ENCODE data around the gene HDAC4.
A peak's percentile ranks its signal among the peaks of the same experiment; 100 is the strongest.

HDAC4 gene

GRCh38 chr2:239339726-239340601, 60.9 kb downstream of the HDAC4 start:
- DNase-seq (ENCODE audit: low spot score): peak; percentile 53
- H3K36me3 Mint-ChIP-seq (ENCODE audit: low read depth): peaks cover 12% of the 10 kb centered on the region
- peaks cover 37% of the 10 kb centered on the region for H3K4me1 Mint-ChIP-seq (ENCODE audit: low read depth)
- H3K4me3 Mint-ChIP-seq: peak overlapping the region; percentile 25
- H3K27ac Mint-ChIP-seq: peak overlapping the region; percentile 58
- H3K27me3 Mint-ChIP-seq (ENCODE audit: low read depth): no peaks in the 10 kb centered on the region
- no peaks in the 10 kb centered on the region for H3K9me3 Mint-ChIP-seq

GRCh38 chr2:239339241-239339640, 61.6 kb downstream of the HDAC4 start:
- H3K4me3 Mint-ChIP-seq: peak overlapping the region; percentile 25
- no peak for DNase-seq (ENCODE audit: low spot score)
- H3K4me1 Mint-ChIP-seq (ENCODE audit: low read depth): peaks cover 37% of the 10 kb centered on the region
- peaks cover 12% of the 10 kb centered on the region for H3K36me3 Mint-ChIP-seq (ENCODE audit: low read depth)
- H3K27me3 Mint-ChIP-seq (ENCODE audit: low read depth): no peaks in the 10 kb centered on the region
- H3K9me3 Mint-ChIP-seq: no peaks in the 10 kb centered on the region
- no peak overlapping the region for H3K27ac Mint-ChIP-seq

- no peak for DNase-seq (ENCODE audit: low spot score)
- peaks cover 37% of the 10 kb centered on the region for H3K4me1 Mint-ChIP-seq (ENCODE audit: low read depth)
- H3K36me3 Mint-ChIP-seq (ENCODE audit: low read depth): peaks cover 12% of the 10 kb centered on the region
- H3K9me3 Mint-ChIP-seq: no peaks in the 10 kb centered on the region
- no peak overlapping the region for H3K27ac Mint-ChIP-seq
- H3K27me3 Mint-ChIP-seq (ENCODE audit: low read depth): no peaks in the 10 kb centered on the region
- no peak overlapping the region for H3K4me3 Mint-ChIP-seq
Measured at GRCh38 chr2:239337877-239338484, 62.8 kb downstream of the HDAC4 start.

DNA sequence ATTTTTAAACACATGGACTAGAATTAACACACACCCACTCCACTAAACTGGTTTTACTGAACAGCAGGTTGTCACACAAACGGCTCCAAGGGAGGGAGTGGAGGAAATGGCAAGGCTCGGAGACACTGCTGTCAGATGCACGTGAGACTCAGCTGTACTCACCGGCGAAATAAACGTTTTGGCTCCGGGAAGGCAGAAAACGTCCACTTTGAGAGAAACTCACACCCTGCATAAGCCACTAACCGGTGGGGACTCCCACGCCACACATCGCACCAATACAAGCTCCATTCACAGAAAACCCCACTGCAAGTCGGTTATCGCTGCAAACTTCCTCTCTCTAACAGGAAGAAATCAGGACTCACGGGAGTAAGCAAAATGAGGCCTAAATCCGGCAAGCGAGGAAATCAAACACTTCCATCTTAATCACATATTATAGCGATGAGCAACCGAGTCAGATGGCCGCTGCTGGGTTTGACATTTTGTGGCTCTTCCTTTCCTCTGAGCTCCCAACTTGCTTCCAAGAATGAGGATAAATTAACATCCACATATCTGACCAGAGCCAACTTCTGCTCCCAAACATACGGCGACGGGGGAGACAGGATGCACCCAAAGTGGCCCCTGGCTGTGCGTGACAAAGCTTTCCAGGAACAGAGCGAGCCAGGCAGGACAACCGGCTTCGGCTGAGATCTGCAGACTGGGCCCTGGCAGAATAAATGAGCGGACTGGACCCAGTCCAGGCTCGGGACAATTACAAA, 63.5 kb downstream of the HDAC4 start:
- peaks cover 37% of the 10 kb centered on the region for H3K4me1 Mint-ChIP-seq (ENCODE audit: low read depth)
- no peaks in the 10 kb centered on the region for H3K9me3 Mint-ChIP-seq
- peaks cover 12% of the 10 kb centered on the region for H3K36me3 Mint-ChIP-seq (ENCODE audit: low read depth)
- no peak overlapping the region for H3K4me3 Mint-ChIP-seq
- no peak for DNase-seq (ENCODE audit: low spot score)
- H3K27ac Mint-ChIP-seq: no peak overlapping the region
- H3K27me3 Mint-ChIP-seq (ENCODE audit: low read depth): no peaks in the 10 kb centered on the region

DNA sequence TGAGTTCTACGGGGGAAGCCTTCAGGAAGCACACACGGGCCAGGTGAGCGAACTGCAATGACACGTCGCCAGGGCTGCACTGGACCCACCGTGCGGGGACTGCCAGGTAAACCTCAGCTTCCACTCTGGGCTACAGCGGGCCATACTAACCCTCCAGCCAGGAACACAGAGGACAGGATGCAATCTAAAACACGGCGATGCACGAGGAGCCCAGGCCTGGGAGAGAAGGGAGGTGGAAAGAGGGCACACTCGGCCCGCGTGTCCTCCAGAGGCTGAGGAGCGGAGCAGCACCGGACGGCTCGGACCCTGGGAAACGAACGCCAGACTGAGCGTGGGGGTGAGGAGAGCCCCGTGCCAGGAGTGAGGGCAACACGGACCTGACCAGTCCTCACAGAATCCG, 69.3 kb downstream of the HDAC4 start:
- Mint-ChIP-seq H3K27ac (no peak overlapping the region), H3K4me1 (ENCODE audit: low read depth) (peaks cover 37% of the 10 kb centered on the region), H3K4me3 (peak overlapping the region; percentile 64), H3K27me3 (ENCODE audit: low read depth) (no peaks in the 10 kb centered on the region), H3K9me3 (no peaks in the 10 kb centered on the region), H3K36me3 (ENCODE audit: low read depth) (peaks cover 9% of the 10 kb centered on the region)
- DNase-seq (ENCODE audit: low spot score): no peak

GRCh38 chr2:239330836-239331235, 70.0 kb downstream of the HDAC4 start:
- peak overlapping the region; percentile 69 for H3K27ac Mint-ChIP-seq
- H3K27me3 Mint-ChIP-seq (ENCODE audit: low read depth): no peaks in the 10 kb centered on the region
- H3K36me3 Mint-ChIP-seq (ENCODE audit: low read depth): peaks cover 14% of the 10 kb centered on the region
- peak overlapping the region; percentile 64 for H3K4me3 Mint-ChIP-seq
- no peak for DNase-seq (ENCODE audit: low spot score)
- peaks cover 41% of the 10 kb centered on the region for H3K4me1 Mint-ChIP-seq (ENCODE audit: low read depth)
- H3K9me3 Mint-ChIP-seq: no peaks in the 10 kb centered on the region

- Mint-ChIP-seq H3K36me3 (ENCODE audit: low read depth) (peaks cover 12% of the 10 kb centered on the region), H3K27ac (peak overlapping the region; percentile 65), H3K27me3 (ENCODE audit: low read depth) (no peaks in the 10 kb centered on the region), H3K4me1 (ENCODE audit: low read depth) (peaks cover 42% of the 10 kb centered on the region), H3K9me3 (no peaks in the 10 kb centered on the region), H3K4me3 (no peak overlapping the region)
- DNase-seq (ENCODE audit: low spot score): no peak
Measured at GRCh38 chr2:239329972-239330572, 70.7 kb downstream of the HDAC4 start.

GRCh38 chr2:239329284-239329971, 71.4 kb downstream of the HDAC4 start:
- no peak for DNase-seq (ENCODE audit: low spot score)
- Mint-ChIP-seq H3K4me3 (no peak overlapping the region), H3K9me3 (no peaks in the 10 kb centered on the region), H3K36me3 (ENCODE audit: low read depth) (peaks cover 17% of the 10 kb centered on the region), H3K27ac (no peak overlapping the region), H3K4me1 (ENCODE audit: low read depth) (peaks cover 49% of the 10 kb centered on the region), H3K27me3 (ENCODE audit: low read depth) (no peaks in the 10 kb centered on the region)

GRCh38 chr2:239328351-239329191, 72.2 kb downstream of the HDAC4 start:
- Mint-ChIP-seq H3K36me3 (ENCODE audit: low read depth) (peaks cover 17% of the 10 kb centered on the region), H3K27me3 (ENCODE audit: low read depth) (no peaks in the 10 kb centered on the region), H3K27ac (peak overlapping the region; percentile 92), H3K4me3 (peak overlapping the region; percentile 70), H3K9me3 (no peaks in the 10 kb centered on the region), H3K4me1 (ENCODE audit: low read depth) (peaks cover 56% of the 10 kb centered on the region)
- DNase-seq (ENCODE audit: low spot score): no peak

- peaks cover 65% of the 10 kb centered on the region for H3K4me1 Mint-ChIP-seq (ENCODE audit: low read depth)
- H3K36me3 Mint-ChIP-seq (ENCODE audit: low read depth): peaks cover 25% of the 10 kb centered on the region
- no peaks in the 10 kb centered on the region for H3K9me3 Mint-ChIP-seq
- H3K4me3 Mint-ChIP-seq: peak overlapping the region; percentile 70
- DNase-seq (ENCODE audit: low spot score): no peak
- no peaks in the 10 kb centered on the region for H3K27me3 Mint-ChIP-seq (ENCODE audit: low read depth)
- H3K27ac Mint-ChIP-seq: peak overlapping the region; percentile 92
Measured at GRCh38 chr2:239327536-239328350, 73.1 kb downstream of the HDAC4 start.

DNA sequence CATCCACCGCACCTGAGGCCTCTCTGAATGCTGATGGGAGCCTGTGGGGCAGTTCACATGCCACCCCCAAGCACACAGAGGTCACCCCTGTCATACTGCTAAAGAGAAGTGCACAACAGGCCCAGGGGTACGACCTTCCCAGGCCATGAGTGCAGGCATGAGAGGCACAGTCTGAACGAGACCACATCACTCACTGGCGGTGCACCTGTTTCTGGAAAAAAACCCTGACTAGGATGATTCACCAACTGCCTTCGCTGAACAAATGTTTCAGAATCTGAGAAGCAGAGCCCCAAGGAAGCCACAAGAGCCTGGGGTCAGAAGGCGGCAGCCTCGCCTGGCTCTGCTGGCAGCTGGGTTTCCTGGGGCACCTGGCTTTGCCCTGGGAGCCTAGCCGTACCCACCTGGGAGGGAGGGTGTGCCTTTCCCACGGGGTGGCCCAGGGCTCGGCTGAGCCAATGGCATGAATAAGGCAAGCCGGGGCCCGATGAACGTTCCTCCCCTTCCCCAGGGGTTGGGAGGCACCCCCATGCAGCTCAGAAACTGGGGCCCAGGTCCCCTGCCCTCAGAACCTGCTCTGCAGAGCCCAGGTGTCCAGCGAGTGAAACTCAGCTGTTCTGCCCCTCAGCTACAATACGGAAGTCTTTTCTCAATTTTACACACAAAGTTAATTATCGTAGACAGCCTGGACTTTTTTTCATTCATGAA, 73.8 kb downstream of the HDAC4 start:
- Mint-ChIP-seq H3K4me3 (peak overlapping the region; percentile 69), H3K4me1 (ENCODE audit: low read depth) (peaks cover 70% of the 10 kb centered on the region), H3K27ac (peak overlapping the region; percentile 92), H3K27me3 (ENCODE audit: low read depth) (no peaks in the 10 kb centered on the region), H3K36me3 (ENCODE audit: low read depth) (peaks cover 27% of the 10 kb centered on the region), H3K9me3 (no peaks in the 10 kb centered on the region)
- DNase-seq (ENCODE audit: low spot score): peak; percentile 82
